A673 (cell line): Measurements from ENCODE around the gene SMAD6. TPM values are rescaled to one million over a fixed set of nuclear protein-coding genes. Genes with fewer than 3 reads are reported as not detected.
A peak's percentile ranks its signal among the peaks of the same experiment; 100 is the strongest.

Experiments
- BruUV-seq: library from RNA; stranded (reverse); fragments of 400-500 nt; replicated peaks from 2 replicates; lab custom pipeline; 2021; lab: Mats Ljungman, UMichigan
- CTCF ChIA-PET: fragments of 300-600 bp; sonication (Branson Sonifier 250); formaldehyde crosslinking; loops from one replicate; lab custom pipeline; 2022; ENCODE audit warnings: antibody characterized with exemption; lab: Charles Lee
- POLR2A ChIA-PET: fragments of 300-600 bp; sonication (Branson Sonifier 250); formaldehyde crosslinking; loops from one replicate; lab custom pipeline; 2022; ENCODE audit warnings: antibody characterized with exemption; ENCODE audit not compliant: low non-redundant PET; lab: Charles Lee
- DNase-seq: peaks from one replicate; pipeline ENCODE4 v3.0.0-alpha.2; 2015; ENCODE audit warnings: low spot score
- H3K27ac ChIP-seq: fragments of 200-600 bp; sonication (generic); 2 replicates; pipeline ENCODE4 v1.5.1; 2016; ENCODE audit warnings: mixed run types, low read depth, mild to moderate bottlenecking, mixed read lengths, antibody characterized with exemption, low read length; ENCODE audit not compliant: poor library complexity, severe bottlenecking
- H3K27me3 ChIP-seq: fragments of 200-600 bp; sonication (generic); replicated peaks from 2 replicates; pipeline ENCODE4 v1.6.1; 2017; ENCODE audit warnings: mixed run types, low read depth, mild to moderate bottlenecking, mixed read lengths, antibody characterized with exemption, low read length; ENCODE audit not compliant: insufficient read depth, poor library complexity
- H3K36me3 ChIP-seq: fragments of 200-600 bp; sonication (generic); 2 replicates; pipeline ENCODE4 v1.6.1; 2016; ENCODE audit warnings: mixed run types, mild to moderate bottlenecking, mixed read lengths, antibody characterized with exemption, low read length; ENCODE audit not compliant: insufficient read depth, poor library complexity, severe bottlenecking
- H3K4me1 ChIP-seq: fragments of 200-600 bp; sonication (generic); 2 replicates; pipeline ENCODE4 v1.6.1; 2017; ENCODE audit warnings: mixed run types, mild to moderate bottlenecking, mixed read lengths, antibody characterized with exemption, low read length; ENCODE audit not compliant: insufficient read depth, poor library complexity, severe bottlenecking
- H3K4me3 ChIP-seq: fragments of 200-600 bp; sonication (generic); 2 replicates; pipeline ENCODE4 v1.5.1; 2016; ENCODE audit warnings: low read depth, mixed run types, mild to moderate bottlenecking, mixed read lengths, low read length; ENCODE audit not compliant: poor library complexity, severe bottlenecking
- H3K9me3 ChIP-seq: fragments of 200-600 bp; sonication (generic); 2 replicates; pipeline ENCODE4 v1.6.1; 2016; ENCODE audit warnings: mixed run types, low read depth, mild to moderate bottlenecking, mixed read lengths, antibody characterized with exemption, low read length; ENCODE audit not compliant: poor library complexity, severe bottlenecking
- CTCF ChIP-seq: fragments of 300-800, 200-600 bp; sonication (generic); conservative IDR thresholded peaks from 2 replicates; pipeline ENCODE4 v1.5.1; 2017; ENCODE audit warnings: low read depth, mild to moderate bottlenecking, antibody characterized with exemption, low read length, moderate library complexity, mixed read lengths
- EZH2 ChIP-seq: fragments of 200-600 bp; sonication (generic); IDR thresholded peaks from 2 replicates; pipeline ENCODE4 v1.6.1; 2017; ENCODE audit warnings: borderline replicate concordance, low read depth, mild to moderate bottlenecking, mixed read lengths, antibody characterized with exemption, low read length; ENCODE audit not compliant: poor library complexity, severe bottlenecking
- intact Hi-C: fragments of 100-400 bp; cut with micrococcal nuclease; formaldehyde crosslinking; loops from one replicate; pipeline ENCODE4 v1.10.0; 2022; ENCODE audit not compliant: unreplicated experiment
- total RNA-seq: library from RNA; stranded (reverse); gene quantifications from 2 replicates; pipeline ENCODE4 v1.2.3, GENCODE V29; 2021

SMAD6 gene
- total RNA-seq, 1 experiment from 2014 or later = 63.9 TPM

GRCh38 chr15:66803182-66803729, 101.2 kb downstream of the SMAD6 start:
- no TSS peak for BruUV-seq
- peak; percentile 76 for DNase-seq
- POLR2A ChIA-PET = interaction anchor here (0.6 kb wide), 1 partner anchor 60 kb away, joined by 4 read pairs; no protein-coding TSS in a partner anchor

GRCh38 chr15:66803749-66804148, 101.7 kb downstream of the SMAD6 start:
- no peak overlapping the region for H3K4me3 ChIP-seq
- POLR2A ChIA-PET = no interaction called here
- CTCF ChIA-PET = no interaction called here
- H3K9me3 ChIP-seq = no peaks in the 10 kb centered on the region
- H3K36me3 ChIP-seq = no peaks in the 10 kb centered on the region
- no peak for DNase-seq
- intact Hi-C loops = no loop called here
- H3K27ac ChIP-seq = no peak overlapping the region
- no peaks in the 10 kb centered on the region for H3K27me3 ChIP-seq
- BruUV-seq = no TSS peak
- TF ChIP-seq EZH2 = no peak
- no peak for TF ChIP-seq CTCF
- peaks cover 24% of the 10 kb centered on the region for H3K4me1 ChIP-seq

More at GRCh38 chr15:66803182-66803729, 101.2 kb downstream of the SMAD6 start:
- Histone ChIP-seq H3K4me3 (no peak overlapping the region), H3K36me3 (no peaks in the 10 kb centered on the region), H3K27me3 (no peaks in the 10 kb centered on the region), H3K4me1 (peaks cover 24% of the 10 kb centered on the region), H3K27ac (peak overlapping the region; percentile 57), H3K9me3 (no peaks in the 10 kb centered on the region)
- CTCF ChIA-PET = no interaction called here
- intact Hi-C loops = no loop called here
- no peak for TF ChIP-seq EZH2
- no peak for TF ChIP-seq CTCF

GRCh38 chr15:66805202-66805885, 103.3 kb downstream of the SMAD6 start:
- no TSS peak for BruUV-seq
- Histone ChIP-seq H3K9me3 (no peaks in the 10 kb centered on the region), H3K4me3 (no peak overlapping the region), H3K36me3 (no peaks in the 10 kb centered on the region), H3K4me1 (peaks cover 18% of the 10 kb centered on the region), H3K27ac (no peak overlapping the region), H3K27me3 (no peaks in the 10 kb centered on the region)
- DNase-seq = no peak
- intact Hi-C loops = no loop called here
- CTCF ChIA-PET = no interaction called here
- TF ChIP-seq CTCF (no peak), EZH2 (no peak)
- POLR2A ChIA-PET = interaction anchor here (0.6 kb wide), 1 partner anchor 29 kb away, joined by 3 read pairs; no protein-coding TSS in a partner anchor
